Measurements from ENCODE around the gene SPRYD3.
"Not testable (repeated sequence)": the region's sequence is repeated elsewhere in the genome, so short reads cannot be mapped to it uniquely, and the experiment has no call there.

SPRYD3 gene

GRCh38 chr12:53079226-53080117 lies at the start of gene SPRYD3:
Gene SPRYD3, minus strand, starts transcription at chr12:53079390. Its CDS starts 57 bp downstream, at chr12:53079333.
- peak; percentile 93 for DNase-seq

- no peak for DNase-seq
Measured at GRCh38 chr12:53127169-53127568, 48.0 kb upstream of the SPRYD3 start.

GRCh38 chr12:53124352-53124723 lies 45.1 kb upstream of the SPRYD3 start:
- DNase-seq: no peak

- DNase-seq: no peak
Measured at GRCh38 chr12:53123578-53124351, 44.6 kb upstream of the SPRYD3 start.

- DNase-seq: no peak
Measured at GRCh38 chr12:53122961-53123468, 43.8 kb upstream of the SPRYD3 start.

GRCh38 chr12:53120685-53121525 lies 41.7 kb upstream of the SPRYD3 start:
- DNase-seq: no peak

- DNase-seq: no peak
Measured at GRCh38 chr12:53118751-53119300, 39.6 kb upstream of the SPRYD3 start.

- DNase-seq: no peak
Measured at GRCh38 chr12:53115891-53116648, 36.9 kb upstream of the SPRYD3 start.

- no peak for DNase-seq
Measured at GRCh38 chr12:53115112-53115890, 36.1 kb upstream of the SPRYD3 start.

- DNase-seq: no peak
Measured at GRCh38 chr12:53113951-53114350, 34.8 kb upstream of the SPRYD3 start.

- no peak for DNase-seq
Measured at GRCh38 chr12:53113136-53113705, 34.0 kb upstream of the SPRYD3 start.

GRCh38 chr12:53112431-53112830 lies 33.2 kb upstream of the SPRYD3 start:
- DNase-seq: not testable (repeated sequence)

- DNase-seq: no peak
Measured at GRCh38 chr12:53107122-53107521, 27.9 kb upstream of the SPRYD3 start.

GRCh38 chr12:53105712-53106439 lies 26.7 kb upstream of the SPRYD3 start:
- no peak for DNase-seq

GRCh38 chr12:53105256-53105655 lies 26.1 kb upstream of the SPRYD3 start:
- DNase-seq: no peak

- no peak for DNase-seq
Measured at GRCh38 chr12:53103860-53104305, 24.7 kb upstream of the SPRYD3 start.

GRCh38 chr12:53102883-53103807 lies 24.0 kb upstream of the SPRYD3 start, which contains the start of gene SOAT2:
Gene SOAT2, plus strand, starts transcription at chr12:53103486. Its CDS starts 92 bp downstream, at chr12:53103578.
- DNase-seq: no peak
